Suprapubic skin (tissue), 4 donors: Measurements from ENCODE around the gene RPRD2. TPM values are rescaled to one million over a fixed set of nuclear protein-coding genes. Genes with fewer than 3 reads are reported as not detected.

ENCODE experiments used
- DNase-seq, 2 donors: peaks; one replicate each; pipeline ENCODE4 v3.0.0-alpha.2; 2019; ENCODE audit warnings: low spot score in 2 of 2
- H3K27ac ChIP-seq: fragments of 200-600 bp; sonication (generic); one replicate; pipeline ENCODE4 v1.5.1; 2019
- H3K27me3 ChIP-seq: fragments of 200-600 bp; sonication (generic); one replicate; pipeline ENCODE4 v1.5.1; 2019
- H3K36me3 ChIP-seq: fragments of 200-600 bp; sonication (generic); one replicate; pipeline ENCODE4 v1.5.1; 2019
- H3K4me1 ChIP-seq: fragments of 200-600 bp; sonication (generic); one replicate; pipeline ENCODE4 v1.5.1; 2019
- H3K4me3 ChIP-seq: fragments of 200-600 bp; sonication (generic); one replicate; pipeline ENCODE4 v1.5.1; 2019; ENCODE audit warnings: mild to moderate bottlenecking
- H3K9me3 ChIP-seq: fragments of 200-600 bp; sonication (generic); one replicate; pipeline ENCODE4 v1.5.1; 2019
- CTCF ChIP-seq, 2 donors: fragments of 200-600 bp in 1 of 2; fragments of 450-650 bp in 1 of 2; sonication (generic) in 1 of 2; IDR thresholded peaks; one replicate each; pipeline ENCODE4 v1.5.1; 2016 to 2019; ENCODE audit warnings: antibody characterized with exemption in 2 of 2, mild to moderate bottlenecking in 1 of 2, moderate library complexity in 1 of 2
- EP300 ChIP-seq: sonication (generic); formaldehyde crosslinking; IDR thresholded peaks from one replicate; pipeline ENCODE4 v1.6.1; 2017; ENCODE audit warnings: antibody characterized with exemption
- POLR2A ChIP-seq, 2 donors: fragments of 450-650 bp; IDR thresholded peaks; one replicate each; pipeline ENCODE4 v1.6.1; 2017; ENCODE audit warnings: antibody characterized with exemption in 2 of 2, mild to moderate bottlenecking in 2 of 2, moderate library complexity in 2 of 2
- POLR2AphosphoS5 ChIP-seq, 3 donors: sonication (generic); formaldehyde crosslinking; IDR thresholded peaks; one replicate each; pipeline ENCODE4 v1.6.1; 2017; ENCODE audit warnings: antibody characterized with exemption in 3 of 3
- WGBS: methylation state at CpG from one replicate; pipeline ENCODE4 v1.1.5; 2018; 5-methylcytosine and 5-hydroxymethylcytosine counted together
- total RNA-seq, 4 donors: library from RNA; depleted of rRNA; stranded (reverse); fragments of >200 nt; gene quantifications; one replicate each; pipeline ENCODE4 v1.1.0, GENCODE V29; 2016

The RPRD2 gene
- total RNA-seq, 4 donors from 2014 or later = 22.2 to 39.0 (median 28.8) TPM

DNA sequence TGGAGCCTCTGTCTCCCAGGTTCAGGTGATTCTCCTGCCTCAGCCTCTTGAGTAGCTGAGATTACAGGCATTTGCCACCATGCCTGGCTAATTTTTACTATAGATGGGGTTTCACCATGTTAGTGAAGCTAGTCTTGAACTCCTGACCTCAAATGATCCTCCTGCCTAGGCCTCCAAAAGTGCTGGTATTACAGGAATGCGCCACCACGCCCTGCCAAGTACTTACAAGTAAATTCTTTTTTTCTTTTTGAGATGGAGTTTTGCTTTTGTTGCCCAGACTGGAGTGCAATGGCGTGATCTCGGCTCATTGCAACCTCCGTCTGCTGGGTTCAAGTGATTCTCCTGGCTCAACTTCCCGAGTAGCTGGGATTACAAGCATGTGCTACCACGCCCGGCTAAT, 42.5 kb downstream of the RPRD2 start:
- TF ChIP-seq CTCF (IDR thresholded peaks at IDR 0.05) (no peak), POLR2AphosphoS5 (IDR thresholded peaks at IDR 0.05) (no peak), POLR2A (IDR thresholded peaks at IDR 0.05) (no peak), EP300 (no peak)
- no peak for DNase-seq
- H3K27ac ChIP-seq = no peak overlapping the region
- H3K27me3 ChIP-seq = no peaks in the 10 kb centered on the region
- no peak overlapping the region for H3K4me3 ChIP-seq
- H3K4me1 ChIP-seq = no peaks in the 10 kb centered on the region
- no peaks in the 10 kb centered on the region for H3K9me3 ChIP-seq
- 93% methylated on average over 8 of the region's 8 CpGs for WGBS
- H3K36me3 ChIP-seq = no peaks in the 10 kb centered on the region

DNA sequence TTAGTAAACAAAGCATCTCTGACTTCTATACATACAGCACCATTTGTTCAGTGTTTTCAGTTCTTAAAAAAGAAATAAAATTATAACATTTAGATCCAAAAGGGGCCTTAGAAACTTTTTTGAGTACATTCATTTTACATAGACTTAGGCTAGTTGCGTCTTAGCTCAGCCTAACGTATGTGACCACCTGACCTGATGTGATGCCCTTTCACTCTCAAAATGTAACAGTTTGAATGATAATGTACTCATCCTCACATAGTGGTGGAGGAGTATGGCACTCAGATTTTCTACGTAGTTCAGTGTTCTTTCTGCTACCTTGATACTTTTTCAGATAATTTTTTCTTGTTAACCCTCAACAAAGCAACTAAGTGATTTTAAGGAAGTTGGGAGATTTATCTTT, 43.4 kb downstream of the RPRD2 start:
- WGBS = 92% methylated on average over 3 of the region's 3 CpGs
- Histone ChIP-seq H3K27ac (no peak overlapping the region), H3K4me3 (no peak overlapping the region), H3K36me3 (no peaks in the 10 kb centered on the region), H3K9me3 (no peaks in the 10 kb centered on the region), H3K4me1 (no peaks in the 10 kb centered on the region), H3K27me3 (no peaks in the 10 kb centered on the region)
- no peak for DNase-seq
- TF ChIP-seq EP300 = no peak
- no peak for TF ChIP-seq CTCF (IDR thresholded peaks at IDR 0.05)
- TF ChIP-seq POLR2A (IDR thresholded peaks at IDR 0.05) = no peak
- no peak for TF ChIP-seq POLR2AphosphoS5 (IDR thresholded peaks at IDR 0.05)

DNA sequence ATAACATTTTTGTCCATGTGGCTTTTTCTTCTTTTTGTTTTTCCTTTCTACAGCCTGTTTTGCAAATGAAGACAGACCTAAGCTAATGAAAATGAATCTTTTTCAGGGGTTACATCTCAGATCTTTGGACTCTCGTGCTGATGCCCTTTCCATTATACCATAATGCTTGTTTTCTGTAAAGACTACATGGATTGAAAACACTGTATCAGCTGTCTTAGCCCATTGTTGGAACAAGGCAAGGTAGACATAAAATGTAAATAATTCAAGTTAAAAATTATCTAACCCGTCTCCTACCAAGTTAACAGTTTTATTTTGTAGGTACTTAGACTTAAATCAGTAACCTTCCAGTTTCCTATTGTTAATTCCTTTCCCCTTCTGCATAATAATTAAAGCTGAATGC, 44.9 kb downstream of the RPRD2 start:
- Histone ChIP-seq H3K36me3 (no peaks in the 10 kb centered on the region), H3K4me3 (no peak overlapping the region), H3K27me3 (no peaks in the 10 kb centered on the region), H3K27ac (no peak overlapping the region), H3K4me1 (no peaks in the 10 kb centered on the region), H3K9me3 (no peaks in the 10 kb centered on the region)
- TF ChIP-seq CTCF (IDR thresholded peaks at IDR 0.05) (no peak), EP300 (no peak), POLR2A (IDR thresholded peaks at IDR 0.05) (no peak), POLR2AphosphoS5 (IDR thresholded peaks at IDR 0.05) (no peak)
- DNase-seq = no peak
- 93% methylated on average over 2 of the region's 2 CpGs for WGBS

DNA sequence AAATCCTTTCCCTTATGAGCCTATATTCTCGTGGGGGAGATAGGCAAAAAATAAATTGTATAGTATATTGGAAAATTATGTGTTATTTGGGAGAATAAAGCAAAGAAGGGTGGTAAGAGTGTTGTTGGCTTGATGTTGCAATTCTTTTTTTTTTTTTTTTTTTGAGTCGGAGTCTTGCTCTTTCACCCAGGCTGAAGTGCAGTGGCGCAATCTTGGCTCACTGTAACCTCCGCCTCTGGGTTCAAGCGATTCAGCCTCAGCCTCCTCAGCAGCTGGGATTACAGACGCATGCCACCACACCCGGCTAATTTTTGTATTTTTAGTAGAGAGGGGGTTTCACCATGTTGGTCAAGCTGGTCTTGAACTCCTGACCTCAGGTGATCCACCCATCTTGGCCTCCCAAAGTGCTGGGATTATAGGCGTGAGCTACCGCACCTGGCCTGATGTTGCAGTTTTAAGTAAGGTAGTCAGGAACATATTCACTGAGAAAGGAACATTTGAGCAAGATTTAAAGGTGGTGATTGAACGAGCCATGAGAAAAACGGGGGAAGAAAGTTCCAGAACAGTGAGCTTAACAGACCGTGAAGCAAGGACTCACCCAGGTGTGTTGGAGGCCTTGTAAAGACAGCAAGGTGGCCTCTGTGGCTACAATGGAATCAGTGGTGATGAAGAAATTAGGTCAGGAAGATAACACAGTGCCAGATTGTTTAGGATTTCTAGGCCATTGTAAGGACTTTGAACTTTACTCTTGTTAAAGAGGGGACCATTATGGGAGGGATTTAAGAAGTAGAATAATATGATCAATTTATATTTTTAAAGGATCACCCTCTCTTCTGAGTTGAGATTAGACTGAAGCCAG, 45.8 kb downstream of the RPRD2 start:
- no peaks in the 10 kb centered on the region for H3K4me1 ChIP-seq
- no peaks in the 10 kb centered on the region for H3K36me3 ChIP-seq
- WGBS = 82% methylated on average over 12 of the region's 12 CpGs
- TF ChIP-seq CTCF (IDR thresholded peaks at IDR 0.05) (no peak), POLR2A (IDR thresholded peaks at IDR 0.05) (no peak)
- H3K27ac ChIP-seq = no peak overlapping the region
- H3K27me3 ChIP-seq = no peaks in the 10 kb centered on the region
- no peak for DNase-seq
- H3K9me3 ChIP-seq = no peaks in the 10 kb centered on the region
- H3K4me3 ChIP-seq = no peak overlapping the region

GRCh38 chr1:150410582-150411101, 46.7 kb downstream of the RPRD2 start:
- Histone ChIP-seq H3K36me3 (no peaks in the 10 kb centered on the region), H3K4me3 (no peak overlapping the region), H3K27ac (no peak overlapping the region), H3K4me1 (no peaks in the 10 kb centered on the region), H3K9me3 (no peaks in the 10 kb centered on the region), H3K27me3 (no peaks in the 10 kb centered on the region)
- TF ChIP-seq POLR2A (IDR thresholded peaks at IDR 0.05) = no peak
- TF ChIP-seq EP300 = no peak
- TF ChIP-seq CTCF (IDR thresholded peaks at IDR 0.05) = no peak
- no peak for DNase-seq
- 95% methylated on average over 6 of the region's 6 CpGs for WGBS
